Psoas muscle (tissue), 8 donors: ENCODE measurements around the gene CRYBG1. TPM values are rescaled to one million over a fixed set of nuclear protein-coding genes. Genes with fewer than 3 reads are reported as not detected.

ENCODE experiments used
- ATAC-seq, 4 donors: fragments of 200-7000 bp; cut with Tn5 transposase; one replicate each; pipeline ENCODE4 v1.9.1; 2020; ENCODE audit warnings: moderate library complexity in 3 of 4, mild to moderate bottlenecking in 2 of 4
- DNase-seq, 2 donors: peaks; one replicate each; pipeline ENCODE4 v3.0.0-alpha.2; 2020
- H3K27ac ChIP-seq: fragments of 200-600 bp; one replicate; pipeline ENCODE4 v1.8.0; 2022
- H3K27me3 ChIP-seq, 3 donors: fragments of 200-600 bp in 1 of 3; one replicate each; pipeline versions ENCODE4 v1.6.1 to v1.8.0; 2013 to 2022; ENCODE audit warnings: low read length in 2 of 3, mild to moderate bottlenecking in 2 of 3, moderate library complexity in 1 of 3; ENCODE audit not compliant: insufficient read depth in 3 of 3
- H3K36me3 ChIP-seq, 2 donors: fragments of 200-600 bp in 1 of 2; one replicate each; pipeline versions ENCODE4 v1.6.1 to v1.8.0; 2013 to 2022; ENCODE audit warnings: low read depth in 1 of 2, mild to moderate bottlenecking in 1 of 2, moderate library complexity in 1 of 2; ENCODE audit not compliant: insufficient read depth in 1 of 2
- H3K4me1 ChIP-seq: fragments of 200-600 bp; one replicate; pipeline ENCODE4 v1.8.0; 2022
- H3K4me3 ChIP-seq: fragments of 200-600 bp; one replicate; pipeline ENCODE4 v1.8.0; 2022; ENCODE audit warnings: mild to moderate bottlenecking
- H3K9me3 ChIP-seq: fragments of 200-600 bp; one replicate; pipeline ENCODE4 v1.8.0; 2022
- CTCF ChIP-seq: fragments of 200-600 bp; IDR thresholded peaks from one replicate; pipeline ENCODE4 v1.8.0; 2022; ENCODE audit warnings: antibody characterized with exemption
- WGBS, 3 donors: extraction: QIAGEN DNeasy Blood & Tissue Kit; methylation state at CpG; one replicate each; pipeline versions ENCODE4 v1.1.6 to v1.1.7; 2013; 5-methylcytosine and 5-hydroxymethylcytosine counted together
- intact Hi-C, 2 donors: fragments of 100-400 bp; cut with DNase I; formaldehyde crosslinking; loops; one replicate each; pipeline versions ENCODE4 v1.11.0 to v1.14.2; 2022
- polyA plus RNA-seq, 3 donors: library from polyadenylated mRNA; stranded (reverse); fragments of 200-250 nt; gene quantifications; one replicate each; pipeline ENCODE4 v1.2.3, GENCODE V29; 2013
- total RNA-seq, 4 donors: library from RNA; stranded (reverse); fragmentation: NEBNext Ultra II Directional in 2 of 4; extraction: Animal tissue kit (Norgen Biotek cat#: 25700) in 2 of 4; gene quantifications; one replicate each; pipeline versions ENCODE4 v1.2.1 to v1.2.4, GENCODE V29; 2021 to 2023
- donor health status: healthy with polysubstance abuse.
- donor health status: DM: no; HTN: no; CAD: no; lungs with moderate emphysema.
- donor health status: Bipolar disorder and iron deficiency.
- donor health status: healthy.
- donor health status: DM: yes; HTN: yes; CAD: no.
- donor health status: DM: no; HTN: no; CAD: no.
- donor health status: DM: no; HTN: no; CAD: no.
- donor health status: DM: yes; HTN: yes; CAD: no.

The CRYBG1 gene
- total and polyA plus RNA-seq, 7 donors, result 0.17 to 1.6 (median 0.82) TPM

DNA sequence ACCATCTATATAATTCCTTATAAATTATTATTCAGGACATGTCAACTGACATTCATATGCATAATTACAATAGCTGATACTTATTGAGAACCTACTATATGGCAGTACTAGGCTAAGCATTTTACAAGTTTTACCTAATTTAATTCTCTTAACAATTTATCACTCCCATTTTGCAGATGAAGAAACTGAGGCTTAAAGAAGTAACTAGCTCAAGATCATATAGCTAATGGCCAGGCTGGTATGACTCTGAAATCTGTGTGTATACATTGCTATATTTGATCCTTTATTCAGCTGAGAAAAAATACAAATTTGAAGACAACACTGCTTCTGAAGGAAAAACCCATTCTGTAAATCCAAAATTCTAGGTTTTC, 85.0 kb downstream of the CRYBG1 start:
- intact Hi-C loops, result loop anchor here (2.0 to 5.0 kb wide), 3 partner anchors 108 to 533 kb away; no protein-coding TSS in a partner anchor
- H3K9me3 ChIP-seq, result no peaks in the 10 kb centered on the region
- H3K4me3 ChIP-seq, result no peak overlapping the region
- ATAC-seq (no peak), DNase-seq (no peak)
- peaks cover 0 to 25% (median 10%) of the 10 kb centered on the region in 3 donors for H3K27me3 ChIP-seq
- no peaks in the 10 kb centered on the region for H3K36me3 ChIP-seq
- H3K27ac ChIP-seq, result no peak overlapping the region
- no peaks in the 10 kb centered on the region for H3K4me1 ChIP-seq
- no peak for TF ChIP-seq CTCF

GRCh38 chr6:106446287-106446885, 85.9 kb downstream of the CRYBG1 start:
- Histone ChIP-seq H3K4me1 (no peaks in the 10 kb centered on the region), H3K27ac (no peak overlapping the region), H3K9me3 (no peaks in the 10 kb centered on the region), H3K27me3 (peaks cover 0 to 17% (median 10%) of the 10 kb centered on the region in 3 donors), H3K4me3 (no peak overlapping the region), H3K36me3 (no peaks in the 10 kb centered on the region)
- intact Hi-C loops, result loop anchor here (2.0 to 5.0 kb wide), 3 partner anchors 44 to 532 kb away; no protein-coding TSS in a partner anchor
- peak; percentile 47 for TF ChIP-seq CTCF
- WGBS, 3 donors, result 43 to 64% (median 55%) methylated on average over 4 of the region's 4 CpGs
- peak in 1 of 4 donors; percentile 59 for ATAC-seq
- no peak for DNase-seq

GRCh38 chr6:106446983-106447382, 86.5 kb downstream of the CRYBG1 start:
- no peak overlapping the region for H3K4me3 ChIP-seq
- H3K27me3 ChIP-seq, result peaks cover 0 to 11% (median 10%) of the 10 kb centered on the region in 3 donors
- no peaks in the 10 kb centered on the region for H3K36me3 ChIP-seq
- 36 to 52% (median 43%) methylated on average over 2 of the region's 2 CpGs for WGBS, 3 donors
- intact Hi-C loops, result loop anchor here (2.0 to 5.0 kb wide), 3 partner anchors 44 to 532 kb away; no protein-coding TSS in a partner anchor
- DNase-seq (no peak), ATAC-seq (no peak)
- H3K9me3 ChIP-seq, result no peaks in the 10 kb centered on the region
- H3K4me1 ChIP-seq, result no peaks in the 10 kb centered on the region
- TF ChIP-seq CTCF, result no peak
- H3K27ac ChIP-seq, result no peak overlapping the region

- TF ChIP-seq CTCF, result no peak
- Histone ChIP-seq H3K36me3 (no peaks in the 10 kb centered on the region), H3K4me3 (no peak overlapping the region), H3K27me3 (peaks cover 0 to 8% (median 5%) of the 10 kb centered on the region in 3 donors), H3K9me3 (no peaks in the 10 kb centered on the region), H3K27ac (no peak overlapping the region), H3K4me1 (no peaks in the 10 kb centered on the region)
- intact Hi-C loops, result loop anchor here (2.0 to 5.0 kb wide), 3 partner anchors 43 to 531 kb away; no protein-coding TSS in a partner anchor
- 53 to 57% (median 56%) methylated on average over 6 of the region's 6 CpGs for WGBS, 3 donors
- ATAC-seq, result peak in 1 of 4 donors; percentile 17
- DNase-seq, result peak in 1 of 2 donors; percentile 17
These were observed 87.5 kb downstream of the CRYBG1 start for GRCh38 chr6:106448000-106448426.

GRCh38 chr6:106450653-106451052, 90.1 kb downstream of the CRYBG1 start:
- H3K4me3 ChIP-seq, result no peak overlapping the region
- no peaks in the 10 kb centered on the region for H3K27me3 ChIP-seq
- DNase-seq, result no peak
- intact Hi-C loops, result no loop called here
- H3K27ac ChIP-seq, result no peak overlapping the region
- H3K4me1 ChIP-seq, result no peaks in the 10 kb centered on the region
- no peak for ATAC-seq
- WGBS, 3 donors, result 35 to 42% (median 41%) methylated on average over 2 of the region's 2 CpGs
- no peaks in the 10 kb centered on the region for H3K9me3 ChIP-seq
- H3K36me3 ChIP-seq, result no peaks in the 10 kb centered on the region
- no peak for TF ChIP-seq CTCF
